Hypothalamus (tissue), 51 donors: ENCODE measurements around the gene RAB3IL1.
A peak's percentile ranks its signal among the peaks of the same experiment; 100 is the strongest.

Source experiments
- DNase-seq, 51 donors: peaks; one replicate each; lab custom pipeline; 2025; lab: John Stamatoyannopoulos, UW

The RAB3IL1 gene

DNA sequence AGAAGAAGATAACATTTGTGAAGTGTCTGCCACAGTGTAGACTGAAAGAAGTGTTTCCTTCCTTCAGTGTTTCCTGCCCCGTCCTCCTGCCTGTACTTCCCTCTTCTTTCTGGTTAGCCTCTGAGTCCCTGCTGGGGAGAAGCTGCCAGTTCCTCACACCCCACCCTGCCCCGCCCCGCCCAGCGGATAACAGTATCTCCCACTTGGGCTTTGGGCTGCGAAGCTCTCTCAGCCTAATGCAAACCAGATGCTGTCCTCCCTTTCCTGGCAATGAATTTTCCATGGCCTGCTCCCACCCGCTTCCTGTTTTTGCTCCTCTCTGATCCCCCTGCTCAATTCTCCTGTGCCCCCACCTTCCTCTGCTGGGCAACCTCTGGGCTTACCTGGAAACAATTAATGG, 5.2 kb upstream of the RAB3IL1 start:
- peak in 2 of 51 donors; percentile 18 to 30 for DNase-seq

DNA sequence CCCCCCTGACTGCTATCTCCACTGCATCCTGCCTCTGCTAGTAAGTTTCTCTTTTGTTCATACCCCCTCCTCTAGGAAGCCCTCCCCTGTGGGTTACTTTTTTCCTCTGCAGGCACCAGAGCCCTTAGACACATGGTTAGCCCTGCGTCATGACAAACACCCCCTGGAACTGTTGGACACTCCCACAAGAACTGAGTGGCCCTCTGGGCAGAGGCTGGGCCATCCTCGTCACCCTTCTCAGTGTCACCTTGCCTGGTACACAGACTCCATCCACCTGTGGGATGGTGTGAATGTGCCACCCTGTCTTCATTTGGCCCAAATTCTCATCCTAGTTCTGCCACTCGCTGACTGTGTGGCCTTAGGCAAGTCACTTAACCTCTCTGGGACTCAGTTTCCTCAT, 4.1 kb upstream of the RAB3IL1 start:
- DNase-seq: no peak

DNA sequence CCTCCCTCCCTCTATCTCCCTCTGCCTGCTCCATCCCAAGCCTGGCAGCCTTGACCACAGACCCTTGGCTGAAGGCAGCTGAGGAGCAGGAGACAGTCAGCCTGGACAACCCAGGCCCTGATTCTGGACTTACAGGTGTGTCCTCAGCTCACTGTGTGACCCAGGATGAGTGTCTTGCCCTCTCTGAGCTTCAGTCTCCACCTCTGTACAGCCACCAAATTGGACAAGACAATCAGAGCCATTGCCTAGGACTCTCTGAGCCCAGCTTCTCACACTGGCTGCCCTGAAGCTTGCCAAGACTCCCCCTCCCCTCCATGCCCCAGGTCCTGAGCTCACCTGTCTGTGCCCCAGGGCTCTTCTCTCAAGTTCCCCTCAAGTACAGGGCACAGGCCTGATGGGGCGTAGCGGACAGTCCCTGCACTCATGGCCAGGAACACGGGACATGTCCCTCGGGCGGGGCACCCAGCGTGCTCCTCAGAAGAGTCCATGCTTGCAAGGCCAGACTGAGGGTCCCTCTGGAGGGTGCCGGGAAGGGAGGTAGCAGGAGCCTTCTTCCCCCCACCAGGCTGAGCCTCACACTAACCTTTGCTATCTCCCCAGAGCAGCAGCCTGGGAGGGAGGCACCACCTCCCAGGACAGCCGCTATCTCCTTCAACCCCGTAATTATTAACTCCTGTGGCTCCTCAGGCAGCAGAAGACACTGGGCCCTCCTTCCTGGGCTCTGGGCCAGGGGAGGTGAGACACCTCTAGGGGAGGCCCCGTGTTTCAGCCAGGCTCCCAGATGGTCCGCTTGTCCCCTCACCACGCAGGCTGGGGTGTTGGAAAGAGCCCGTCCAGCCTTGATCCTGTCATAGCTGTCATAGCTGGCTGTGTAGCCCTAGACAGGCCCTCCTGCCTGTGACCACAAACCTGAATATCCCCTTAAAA, 2.6 kb upstream of the RAB3IL1 start:
- DNase-seq: no peak

DNA sequence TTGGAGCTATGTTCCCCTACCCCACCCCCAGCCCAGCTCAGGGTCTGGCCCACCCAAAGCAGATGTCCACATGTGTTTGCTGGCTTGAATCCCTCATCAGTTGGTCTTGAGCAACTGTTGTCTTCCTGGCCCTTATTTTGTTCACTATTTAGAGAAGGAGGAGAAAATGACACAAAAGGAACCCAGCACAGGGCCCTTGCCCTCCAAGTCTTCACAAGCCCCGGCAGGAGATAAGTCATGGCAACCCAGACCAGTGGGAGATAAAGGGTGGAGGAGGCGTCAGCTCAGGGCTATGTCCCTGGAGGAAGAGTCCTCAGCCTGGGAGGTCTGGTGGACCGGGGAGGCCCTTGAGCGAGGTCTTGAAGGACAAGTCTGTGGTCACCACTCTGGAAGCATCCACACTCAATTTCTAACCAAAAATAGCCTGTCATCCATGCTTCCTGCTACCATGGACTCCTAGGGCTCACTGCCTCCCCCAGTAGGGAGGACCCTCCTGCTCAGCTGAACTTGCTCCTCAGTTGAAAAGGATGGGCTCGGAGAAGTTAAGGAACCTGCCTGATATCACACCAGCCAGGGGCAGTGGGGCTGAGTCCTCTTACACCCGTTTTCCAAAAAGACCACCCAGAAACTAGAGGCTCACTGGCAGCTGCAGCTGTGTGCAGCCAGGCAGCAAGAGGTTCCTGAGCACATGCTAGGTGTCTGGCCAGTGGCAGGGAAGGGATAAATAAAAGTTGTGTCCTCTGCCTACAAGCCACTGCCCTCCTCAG, 1.8 kb upstream of the RAB3IL1 start:
- no peak for DNase-seq

DNA sequence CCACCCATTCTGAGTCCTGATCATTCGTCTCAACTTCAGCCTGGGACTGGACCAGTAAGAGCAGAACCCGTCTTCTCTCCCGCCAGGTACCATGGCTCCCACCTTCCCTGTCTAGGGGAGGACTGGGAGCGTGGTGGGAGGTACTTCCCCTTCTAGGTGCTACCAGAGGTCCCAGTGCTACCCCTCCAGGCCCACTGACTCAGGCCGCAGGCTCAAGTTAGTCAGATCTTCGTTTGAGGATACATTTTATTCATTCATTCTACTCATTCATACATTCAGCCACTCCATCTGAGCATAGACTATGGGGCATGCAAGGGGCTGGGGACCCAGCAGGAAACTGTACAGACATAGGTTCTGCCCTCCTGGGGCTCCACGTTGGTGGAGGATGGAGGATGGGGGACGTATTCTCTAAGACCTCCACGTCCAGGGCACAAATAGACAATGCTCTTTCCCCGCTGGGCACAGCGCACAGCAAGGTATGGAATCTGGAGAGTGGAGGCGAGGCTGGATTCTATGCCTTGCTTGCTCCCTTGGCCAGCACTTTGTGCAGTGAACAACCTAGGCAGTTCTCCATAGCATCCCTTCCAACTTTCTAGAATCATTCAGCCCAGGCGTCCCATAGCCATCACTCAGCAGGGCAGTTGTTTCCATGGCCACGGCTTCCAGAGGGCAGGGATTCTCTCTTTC, 1.0 kb upstream of the RAB3IL1 start:
- no peak for DNase-seq

DNA sequence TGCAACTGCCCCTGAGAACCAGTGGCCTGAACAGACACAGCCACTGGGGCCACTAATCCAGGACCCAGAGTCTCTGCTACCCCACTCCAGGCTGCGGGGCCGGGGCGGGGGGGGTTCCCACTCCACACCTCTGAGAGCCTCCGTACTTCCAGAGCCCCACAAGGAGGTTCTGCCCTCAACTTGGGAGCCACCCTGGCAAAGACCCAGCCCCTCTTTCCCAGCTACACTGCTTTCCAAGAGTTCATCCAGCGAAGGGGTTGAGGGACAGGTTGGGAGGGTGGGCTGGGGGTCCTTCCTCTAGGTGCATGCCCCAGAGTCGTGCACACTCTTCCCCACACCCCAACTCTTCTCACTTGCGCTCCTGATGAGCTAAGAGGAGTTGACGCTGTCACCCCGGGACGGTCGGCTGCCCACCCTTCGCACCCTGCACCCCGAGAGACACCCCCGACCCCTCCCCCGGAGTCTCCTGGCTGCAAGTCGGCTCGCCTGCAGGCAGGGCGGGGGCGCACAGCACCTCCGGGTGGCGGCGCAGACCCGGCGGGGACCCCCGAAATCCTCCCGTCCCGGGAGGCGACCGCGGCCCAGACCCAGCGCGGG, 531 bp downstream of the RAB3IL1 start:
- DNase-seq: no peak

DNA sequence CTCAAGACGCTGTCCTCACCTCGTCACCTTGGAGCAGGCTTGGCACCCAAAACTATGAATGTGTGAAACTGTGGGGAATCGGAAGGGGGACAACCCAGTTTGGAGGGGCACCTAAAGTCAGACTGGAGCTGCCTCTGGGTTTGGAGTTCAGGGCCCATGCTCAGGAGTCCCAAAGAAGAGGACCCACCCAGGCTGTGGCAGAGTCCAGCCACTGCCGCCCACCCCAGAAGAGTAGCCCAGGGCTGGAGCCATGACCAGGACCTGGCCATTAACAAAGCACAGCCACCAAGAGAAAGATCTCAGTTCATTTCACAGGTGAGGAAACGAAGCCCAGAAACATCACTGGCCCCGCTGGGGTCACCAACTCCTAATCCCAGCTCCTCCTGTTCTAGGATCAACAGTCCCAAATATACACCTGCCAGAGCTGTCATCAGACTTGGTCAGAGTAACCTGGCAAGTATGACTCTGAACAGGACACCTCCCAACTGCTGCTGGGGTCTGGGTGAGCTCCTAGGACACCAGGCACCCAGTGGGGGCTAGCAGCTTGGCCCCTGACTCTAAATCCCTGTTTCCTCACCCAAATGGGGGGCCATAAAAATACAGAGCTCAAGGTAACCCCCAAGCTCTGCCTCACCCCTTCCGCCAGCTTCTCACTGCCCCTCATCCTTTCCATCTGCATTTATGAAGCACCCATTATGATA, 2.7 kb downstream of the RAB3IL1 start:
- DNase-seq: no peak

DNA sequence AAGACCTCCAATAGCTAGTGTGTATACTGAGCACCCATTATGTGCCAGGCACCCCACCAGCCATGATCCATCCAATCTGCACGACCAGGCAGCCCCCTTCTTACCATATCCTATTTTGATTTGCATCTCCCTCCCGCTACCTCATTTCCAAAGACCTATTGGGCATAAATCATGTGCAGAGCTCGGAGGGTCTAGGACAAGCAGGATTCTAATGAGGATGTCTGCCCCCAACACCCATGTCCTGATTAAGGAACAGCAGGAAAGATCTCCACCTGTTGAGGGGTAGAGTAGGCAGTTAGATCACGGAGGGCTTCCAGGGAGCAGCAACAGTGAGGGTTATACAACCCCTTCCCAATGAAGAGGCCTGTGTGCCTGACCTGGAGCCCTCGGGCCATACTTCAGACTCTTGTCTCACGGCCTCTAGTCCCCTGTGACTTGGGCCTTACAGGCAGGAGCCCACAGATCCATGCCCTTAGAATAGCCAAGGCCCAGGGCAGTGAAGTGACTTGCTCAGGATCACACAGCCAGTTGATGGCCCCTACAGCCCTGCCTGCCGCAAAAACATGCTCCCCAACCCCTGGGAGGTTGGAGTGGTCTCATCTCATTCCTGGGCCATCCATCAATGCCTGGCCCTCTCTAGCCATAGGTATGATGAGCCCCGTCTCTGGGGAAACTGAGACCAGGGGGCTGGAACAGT, 3.5 kb downstream of the RAB3IL1 start:
- DNase-seq: no peak

DNA sequence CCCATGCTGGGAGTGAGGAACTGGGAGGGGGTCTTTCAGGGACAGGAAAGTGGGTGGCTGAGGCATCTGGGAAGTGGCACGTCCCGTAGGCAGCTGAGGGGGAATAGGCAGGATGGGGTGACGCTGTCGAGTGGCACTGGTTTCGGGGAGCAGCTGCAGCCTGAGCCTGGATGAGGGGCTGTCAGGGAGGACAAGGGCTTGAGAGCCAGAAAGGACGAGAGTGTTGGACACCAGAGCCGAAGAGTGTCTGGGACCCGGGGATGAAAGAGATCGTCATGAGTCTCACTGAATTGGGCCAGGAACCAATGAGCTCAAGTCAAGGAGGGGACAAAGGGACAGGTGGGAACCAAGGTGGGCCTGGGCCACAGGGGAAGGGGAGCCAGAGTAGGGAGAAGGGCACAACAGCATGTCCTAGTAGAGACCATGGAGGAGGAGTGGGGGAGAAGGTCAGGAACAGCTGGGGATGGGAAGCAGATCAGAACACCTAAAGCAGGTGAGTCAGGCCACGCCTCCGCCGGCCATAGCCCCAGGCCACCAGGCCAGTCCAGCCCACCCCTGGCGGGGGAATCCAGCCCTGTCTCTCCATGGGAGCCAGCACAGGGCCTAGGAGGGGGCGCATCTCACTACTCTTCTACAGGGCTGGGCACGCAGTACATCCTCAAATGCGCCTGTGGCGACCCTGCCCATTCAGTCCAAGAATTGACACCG, 4.2 kb downstream of the RAB3IL1 start:
- no peak for DNase-seq

DNA sequence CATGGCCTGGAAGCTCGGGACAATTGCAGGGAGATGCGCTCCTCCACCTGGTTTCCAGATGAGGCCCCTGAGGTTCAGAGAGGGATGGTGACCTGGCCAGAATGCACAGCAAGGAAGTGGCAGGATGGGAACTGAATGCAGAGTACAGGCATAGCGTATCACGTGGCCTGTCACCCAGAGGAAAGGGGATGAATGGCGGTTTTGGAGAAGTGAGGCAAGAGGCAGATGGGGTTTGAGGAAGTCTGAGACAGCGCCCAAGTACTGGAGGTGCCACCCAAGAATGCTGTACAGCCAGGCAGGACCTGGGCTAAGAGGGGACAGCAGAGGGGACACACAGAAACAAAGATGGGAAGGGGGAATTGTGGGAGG, 4.9 kb downstream of the RAB3IL1 start:
- DNase-seq: peak in 5 of 51 donors; percentile 16 to 38 (median 36)

DNA sequence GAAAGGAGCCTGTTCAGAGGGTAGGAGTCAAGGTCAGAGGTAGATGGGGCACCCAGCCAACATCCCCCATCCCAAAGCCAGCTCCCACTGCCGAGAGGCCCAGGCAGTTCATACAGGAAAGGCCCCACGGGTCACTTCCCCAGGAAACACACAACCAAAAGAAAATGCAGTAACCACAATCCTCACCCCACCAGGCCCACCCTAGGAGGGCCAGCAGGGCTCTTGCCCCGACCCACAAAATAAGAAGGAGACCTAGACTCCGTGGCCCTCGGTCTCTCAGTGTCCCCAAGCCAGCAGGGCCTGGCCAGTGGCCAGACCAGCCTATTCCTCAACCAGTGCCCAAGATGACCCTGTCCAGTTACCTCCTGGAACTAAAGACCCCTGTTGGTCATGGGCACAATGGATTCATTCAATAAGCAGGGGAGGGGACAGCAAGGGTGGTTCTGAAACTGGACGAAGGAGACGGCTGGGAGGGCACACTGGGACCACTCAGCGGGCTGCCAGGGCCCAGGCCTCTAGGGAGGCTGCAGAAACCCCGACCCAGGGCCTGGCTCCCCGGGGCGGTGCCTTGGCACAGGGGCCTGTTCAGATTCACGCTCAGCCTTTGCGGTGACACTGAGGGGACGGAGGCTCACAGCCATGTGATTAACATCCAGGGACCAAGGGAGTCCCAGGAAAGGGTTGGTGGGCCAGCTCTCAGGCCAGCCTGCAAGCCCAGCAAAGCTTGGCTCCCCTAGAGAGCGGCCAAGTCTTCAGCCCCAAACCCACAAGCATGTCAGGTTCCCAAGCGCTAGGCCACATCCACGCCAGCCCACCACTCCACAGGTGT, 5.5 kb downstream of the RAB3IL1 start:
- DNase-seq: no peak

DNA sequence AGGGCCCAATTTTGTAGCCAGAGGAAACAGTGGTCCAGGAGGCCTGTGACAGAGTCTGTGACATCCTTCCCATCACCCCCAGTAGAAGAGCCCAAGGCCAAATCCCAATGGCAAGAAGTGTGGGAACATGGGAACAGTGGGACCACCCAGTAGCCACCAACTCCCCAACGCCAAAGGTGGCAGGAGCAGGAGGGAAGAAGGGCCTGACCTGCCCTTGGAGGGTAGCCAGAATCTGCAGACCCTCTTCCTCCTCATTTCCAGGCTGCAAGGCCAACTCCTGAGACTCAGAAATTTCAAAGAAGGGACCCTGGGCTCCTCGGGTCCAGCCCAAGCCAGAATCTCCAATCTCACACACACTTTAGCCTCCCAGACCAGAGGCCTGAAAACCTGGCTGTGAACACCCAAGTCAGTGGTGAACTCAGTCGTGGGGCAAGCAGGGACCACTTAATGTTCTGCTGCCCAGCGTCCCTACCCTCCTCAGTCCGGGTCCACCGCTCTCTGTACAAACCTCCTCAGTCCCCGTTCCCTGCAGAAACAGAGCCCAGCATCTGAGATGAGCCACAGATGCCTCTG, 6.2 kb downstream of the RAB3IL1 start:
- no peak for DNase-seq

DNA sequence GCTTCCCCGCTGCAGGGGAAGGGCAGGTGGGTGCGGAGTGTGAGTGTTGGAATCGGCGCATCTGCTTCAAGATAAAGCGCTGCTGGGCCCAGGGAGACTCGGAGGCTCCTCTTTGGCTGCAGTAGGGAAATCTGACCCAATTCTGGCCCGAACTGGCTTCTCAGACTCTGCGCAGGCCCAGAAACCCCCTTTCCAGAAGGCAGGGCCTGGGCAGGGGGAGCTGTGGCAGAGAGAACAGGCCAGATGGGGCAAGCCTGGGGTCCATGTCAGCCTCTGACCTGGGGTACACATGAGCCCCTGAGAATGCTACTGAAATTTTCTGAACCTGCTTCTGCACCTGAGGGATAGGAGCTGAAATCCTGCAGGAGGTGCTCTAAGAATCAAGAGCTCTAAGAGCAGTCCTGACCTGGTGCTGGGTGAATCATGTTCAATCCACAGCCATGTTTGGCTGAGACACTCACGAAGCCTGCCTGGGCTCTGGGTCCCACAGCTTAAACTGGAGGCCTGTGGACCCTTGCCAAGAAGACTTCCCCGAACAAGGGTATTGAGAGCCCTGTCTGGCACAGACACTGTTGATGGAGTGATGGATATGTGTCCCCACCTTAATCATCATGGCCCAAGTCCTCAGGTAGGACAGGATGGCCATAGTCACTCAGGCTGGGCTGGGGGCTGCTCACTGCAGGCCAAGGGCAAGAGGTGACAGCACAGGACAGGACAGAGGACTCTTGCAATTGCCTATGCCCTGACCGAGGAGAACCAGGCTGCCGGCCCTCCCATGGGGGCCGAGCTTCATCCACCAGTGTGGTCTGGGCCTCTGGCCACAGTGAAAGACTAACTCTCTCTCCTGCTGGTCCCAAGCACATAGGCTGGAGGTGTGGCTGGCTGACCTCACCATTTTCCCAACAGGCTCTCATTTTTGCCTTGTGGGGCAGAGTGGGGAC, 6.9 kb downstream of the RAB3IL1 start:
- no peak for DNase-seq

DNA sequence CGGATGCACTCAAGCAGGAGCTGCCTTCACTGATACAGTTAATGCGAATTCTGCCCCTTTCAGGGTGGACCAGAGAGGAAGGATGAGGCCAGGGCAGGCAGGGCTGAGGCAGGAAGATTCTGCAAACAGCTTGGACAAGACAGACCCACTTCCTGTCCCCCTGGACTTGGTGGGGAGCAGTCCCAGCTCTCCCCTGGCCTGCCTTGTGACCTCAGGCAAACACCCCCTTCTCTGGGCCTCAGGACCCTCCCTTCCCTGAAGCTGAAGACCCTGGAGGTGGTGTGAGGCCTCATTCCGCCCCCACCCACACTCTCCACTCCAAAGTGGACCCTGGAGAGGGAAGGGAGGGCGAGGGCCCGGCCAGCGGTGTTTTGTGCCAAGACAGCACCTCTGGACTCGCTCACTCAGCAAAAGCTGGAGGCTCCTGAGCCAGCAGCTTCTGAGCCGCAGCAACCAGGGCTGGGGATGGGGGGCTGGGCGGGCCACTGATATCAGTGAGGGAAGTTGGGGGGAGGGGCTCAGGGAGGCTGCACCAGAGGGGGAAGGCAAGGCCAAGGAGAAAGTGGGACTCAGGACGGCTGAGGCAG, 8.5 kb downstream of the RAB3IL1 start:
- peak in 20 of 51 donors; percentile 12 to 55 (median 30) for DNase-seq

DNA sequence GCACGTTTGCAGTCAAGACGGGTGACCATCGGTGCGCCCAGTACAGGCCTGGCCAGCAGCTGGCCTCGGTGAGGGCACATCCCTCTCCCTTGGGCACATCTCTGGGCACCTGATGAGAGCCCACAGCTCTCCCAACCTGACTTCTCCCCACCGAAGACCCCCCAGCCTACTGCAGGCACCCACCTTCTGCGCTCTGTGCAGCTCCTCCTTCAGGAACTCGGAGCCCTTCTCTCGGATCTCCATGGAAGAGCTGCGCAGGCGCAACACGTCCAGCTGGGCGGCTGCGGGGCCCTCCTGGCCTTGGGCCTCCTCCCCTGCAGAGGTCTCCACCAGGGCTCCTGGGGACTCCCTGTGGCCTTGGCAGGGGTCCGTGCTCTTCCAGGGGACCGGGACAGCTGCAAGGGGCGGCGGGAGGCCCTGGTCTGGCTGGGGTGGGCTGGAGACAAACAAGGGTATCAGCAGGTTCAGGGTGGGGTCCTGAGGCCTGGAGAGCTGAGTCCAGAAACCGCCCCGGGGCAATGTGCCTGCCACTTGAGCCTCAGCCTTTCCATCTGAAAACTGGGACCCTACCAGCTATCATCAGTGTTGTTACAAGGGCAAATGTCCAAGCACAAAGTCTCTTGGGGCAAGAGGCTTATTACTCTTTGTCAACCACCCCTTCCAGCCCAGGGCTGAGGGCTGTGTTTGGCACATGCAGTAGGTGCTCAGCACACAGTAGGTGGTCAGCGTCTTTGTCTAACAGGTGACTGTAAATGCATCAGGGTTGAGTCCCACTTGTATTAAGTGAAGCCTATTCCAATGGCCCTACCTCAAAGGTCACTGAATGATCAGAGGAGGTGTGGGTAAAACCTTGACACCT, 9.3 kb downstream of the RAB3IL1 start:
- no peak for DNase-seq
